Endothelial cell of umbilical vein (primary cell): ENCODE measurements around the gene RPL3.

ENCODE experiments used
- EZH2 ChIP-seq: IDR thresholded peaks from 2 replicates; pipeline ENCODE4 v1.6.1; 2012; ENCODE audit warnings: borderline replicate concordance, low read depth, mild to moderate bottlenecking, moderate library complexity, low read length, inconsistent platforms; ENCODE audit not compliant: severe bottlenecking
- FOS ChIP-seq: IDR thresholded peaks from 2 replicates; pipeline ENCODE4 v1.6.1; 2011; ENCODE audit warnings: mild to moderate bottlenecking, low read length, moderate library complexity, borderline replicate concordance; ENCODE audit not compliant: insufficient read depth
- JUN ChIP-seq: IDR thresholded peaks from 2 replicates; pipeline ENCODE4 v1.6.1; 2011; ENCODE audit warnings: borderline replicate concordance, low read depth; ENCODE audit not compliant: insufficient read length, insufficient read depth
- MYC ChIP-seq: IDR thresholded peaks from one replicate; pipeline ENCODE4 v1.6.1; 2011; ENCODE audit warnings: mild to moderate bottlenecking, low read depth, low read length
- POLR2A ChIP-seq: IDR thresholded peaks from 2 replicates; pipeline ENCODE4 v1.6.1; 2012; ENCODE audit warnings: low read depth, mild to moderate bottlenecking, control low read depth, low read length
- POLR2AphosphoS5 ChIP-seq: IDR thresholded peaks from 2 replicates; pipeline ENCODE4 v1.6.1; 2012; ENCODE audit warnings: low read depth, mild to moderate bottlenecking, control low read depth, low read length, moderate library complexity; ENCODE audit not compliant: insufficient read depth
- TF ChIP-seq, protein P1 (sequence below): IDR thresholded peaks from 2 replicates; pipeline ENCODE4 v1.6.1; 2011; ENCODE audit not compliant: insufficient read depth, insufficient read length
- TF ChIP-seq, protein P2 (sequence below), 2 donors: IDR thresholded peaks; 1 replicate in 1 of 2; 2 replicates in 1 of 2; pipeline ENCODE4 v1.5.1; 2011; ENCODE audit warnings: low read length in 2 of 2, mild to moderate bottlenecking in 2 of 2, moderate library complexity in 2 of 2, control low read depth in 1 of 2, inconsistent platforms in 1 of 2, low read depth in 1 of 2; ENCODE audit not compliant: insufficient read depth in 1 of 2; ENCODE audit errors: extremely low read depth in 1 of 2

DNA sequence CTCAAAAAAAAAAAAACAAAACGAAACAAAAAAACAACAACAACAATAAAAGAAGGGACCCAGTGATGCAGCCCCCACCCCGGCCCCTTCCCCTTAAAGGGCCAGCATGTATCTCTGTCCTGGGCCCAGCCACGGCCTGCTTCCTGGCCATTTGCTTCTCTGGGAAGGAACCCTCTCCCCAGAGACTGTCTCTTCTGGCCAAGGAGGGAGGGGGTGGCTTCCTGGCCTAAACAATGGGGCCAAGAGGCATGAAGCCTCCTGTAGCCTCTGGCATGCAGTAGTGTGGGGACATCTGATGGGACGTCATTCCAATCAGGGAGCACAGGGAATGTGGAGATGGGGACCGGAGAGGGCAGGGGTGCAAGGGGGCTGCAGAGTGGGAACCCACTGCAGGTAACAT, 49.1 kb downstream of the RPL3 start:
- TF ChIP-seq, protein P1, sequence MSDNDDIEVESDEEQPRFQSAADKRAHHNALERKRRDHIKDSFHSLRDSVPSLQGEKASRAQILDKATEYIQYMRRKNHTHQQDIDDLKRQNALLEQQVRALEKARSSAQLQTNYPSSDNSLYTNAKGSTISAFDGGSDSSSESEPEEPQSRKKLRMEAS, result no peak
- TF ChIP-seq, protein P2, sequence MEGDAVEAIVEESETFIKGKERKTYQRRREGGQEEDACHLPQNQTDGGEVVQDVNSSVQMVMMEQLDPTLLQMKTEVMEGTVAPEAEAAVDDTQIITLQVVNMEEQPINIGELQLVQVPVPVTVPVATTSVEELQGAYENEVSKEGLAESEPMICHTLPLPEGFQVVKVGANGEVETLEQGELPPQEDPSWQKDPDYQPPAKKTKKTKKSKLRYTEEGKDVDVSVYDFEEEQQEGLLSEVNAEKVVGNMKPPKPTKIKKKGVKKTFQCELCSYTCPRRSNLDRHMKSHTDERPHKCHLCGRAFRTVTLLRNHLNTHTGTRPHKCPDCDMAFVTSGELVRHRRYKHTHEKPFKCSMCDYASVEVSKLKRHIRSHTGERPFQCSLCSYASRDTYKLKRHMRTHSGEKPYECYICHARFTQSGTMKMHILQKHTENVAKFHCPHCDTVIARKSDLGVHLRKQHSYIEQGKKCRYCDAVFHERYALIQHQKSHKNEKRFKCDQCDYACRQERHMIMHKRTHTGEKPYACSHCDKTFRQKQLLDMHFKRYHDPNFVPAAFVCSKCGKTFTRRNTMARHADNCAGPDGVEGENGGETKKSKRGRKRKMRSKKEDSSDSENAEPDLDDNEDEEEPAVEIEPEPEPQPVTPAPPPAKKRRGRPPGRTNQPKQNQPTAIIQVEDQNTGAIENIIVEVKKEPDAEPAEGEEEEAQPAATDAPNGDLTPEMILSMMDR (IDR thresholded peaks at IDR 0.05; ENCODE audit: extremely low read depth in 1 of 2, insufficient read depth in 1 of 2, low read depth in 1 of 2, low read length in 2 of 2), result no peak
- TF ChIP-seq POLR2A (no peak), POLR2AphosphoS5 (no peak), EZH2 (no peak), MYC (no peak), JUN (no peak), FOS (no peak)
